ENCODE results near the gene POLN. TPM values are rescaled to one million over a fixed set of nuclear protein-coding genes. Genes with fewer than 3 reads are reported as not detected.

The POLN gene
- total and polyA plus RNA-seq, 8 donors = 2.7 to 5.7 (median 3.9) TPM

DNA sequence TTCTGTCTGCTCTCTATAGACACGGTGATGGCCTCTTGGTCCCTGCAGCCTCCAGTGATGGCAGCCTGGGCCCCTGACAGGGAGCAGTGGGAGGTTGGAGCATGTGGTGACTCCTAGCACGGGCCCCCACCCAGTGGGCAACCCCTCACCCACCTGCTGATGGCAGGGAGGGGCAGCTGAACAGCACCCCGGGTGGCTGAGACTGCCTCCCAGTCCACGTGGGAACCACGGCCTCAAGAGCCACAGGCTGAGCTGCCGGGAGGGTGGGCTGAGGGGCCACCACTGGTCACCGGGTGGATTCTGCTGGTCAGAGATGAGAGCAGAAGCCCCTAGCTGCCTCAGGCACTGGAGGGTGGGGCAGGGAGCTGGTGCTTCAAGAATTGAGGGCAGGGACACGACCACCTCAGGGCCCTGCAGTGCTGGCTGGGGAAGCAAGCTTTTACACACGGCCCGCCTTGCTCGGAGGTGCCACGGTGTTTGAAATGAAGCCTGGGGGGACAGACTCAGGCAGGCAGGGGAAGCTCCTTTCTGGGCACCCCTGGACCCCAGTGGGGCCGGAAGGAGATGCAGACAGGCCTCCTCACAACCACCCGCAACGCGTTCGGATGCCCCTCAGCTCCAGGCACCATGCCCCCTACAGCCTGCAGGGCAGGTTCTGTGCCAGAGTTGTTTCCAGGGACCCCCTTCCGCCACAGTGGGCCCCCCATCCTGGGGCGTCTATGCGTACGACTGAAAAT is 6.3 kb upstream of the POLN start:
- ATAC-seq (no peak), DNase-seq (peak in 1 of 4 donors; percentile 65)
- intact Hi-C loops (cut with DNase I) = no loop called here
- Histone ChIP-seq H3K9me3 (no peaks in the 10 kb centered on the region), H3K27me3 (no peaks in the 10 kb centered on the region), H3K4me3 (no peak overlapping the region), H3K27ac (no peak overlapping the region), H3K36me3 (peaks cover 0 to 61% of the 10 kb centered on the region in 2 donors), H3K4me1 (peaks cover 6 to 20% of the 10 kb centered on the region in 2 donors)
- TF ChIP-seq, protein P1, sequence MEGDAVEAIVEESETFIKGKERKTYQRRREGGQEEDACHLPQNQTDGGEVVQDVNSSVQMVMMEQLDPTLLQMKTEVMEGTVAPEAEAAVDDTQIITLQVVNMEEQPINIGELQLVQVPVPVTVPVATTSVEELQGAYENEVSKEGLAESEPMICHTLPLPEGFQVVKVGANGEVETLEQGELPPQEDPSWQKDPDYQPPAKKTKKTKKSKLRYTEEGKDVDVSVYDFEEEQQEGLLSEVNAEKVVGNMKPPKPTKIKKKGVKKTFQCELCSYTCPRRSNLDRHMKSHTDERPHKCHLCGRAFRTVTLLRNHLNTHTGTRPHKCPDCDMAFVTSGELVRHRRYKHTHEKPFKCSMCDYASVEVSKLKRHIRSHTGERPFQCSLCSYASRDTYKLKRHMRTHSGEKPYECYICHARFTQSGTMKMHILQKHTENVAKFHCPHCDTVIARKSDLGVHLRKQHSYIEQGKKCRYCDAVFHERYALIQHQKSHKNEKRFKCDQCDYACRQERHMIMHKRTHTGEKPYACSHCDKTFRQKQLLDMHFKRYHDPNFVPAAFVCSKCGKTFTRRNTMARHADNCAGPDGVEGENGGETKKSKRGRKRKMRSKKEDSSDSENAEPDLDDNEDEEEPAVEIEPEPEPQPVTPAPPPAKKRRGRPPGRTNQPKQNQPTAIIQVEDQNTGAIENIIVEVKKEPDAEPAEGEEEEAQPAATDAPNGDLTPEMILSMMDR (IDR thresholded peaks at IDR 0.05) = no peak

DNA sequence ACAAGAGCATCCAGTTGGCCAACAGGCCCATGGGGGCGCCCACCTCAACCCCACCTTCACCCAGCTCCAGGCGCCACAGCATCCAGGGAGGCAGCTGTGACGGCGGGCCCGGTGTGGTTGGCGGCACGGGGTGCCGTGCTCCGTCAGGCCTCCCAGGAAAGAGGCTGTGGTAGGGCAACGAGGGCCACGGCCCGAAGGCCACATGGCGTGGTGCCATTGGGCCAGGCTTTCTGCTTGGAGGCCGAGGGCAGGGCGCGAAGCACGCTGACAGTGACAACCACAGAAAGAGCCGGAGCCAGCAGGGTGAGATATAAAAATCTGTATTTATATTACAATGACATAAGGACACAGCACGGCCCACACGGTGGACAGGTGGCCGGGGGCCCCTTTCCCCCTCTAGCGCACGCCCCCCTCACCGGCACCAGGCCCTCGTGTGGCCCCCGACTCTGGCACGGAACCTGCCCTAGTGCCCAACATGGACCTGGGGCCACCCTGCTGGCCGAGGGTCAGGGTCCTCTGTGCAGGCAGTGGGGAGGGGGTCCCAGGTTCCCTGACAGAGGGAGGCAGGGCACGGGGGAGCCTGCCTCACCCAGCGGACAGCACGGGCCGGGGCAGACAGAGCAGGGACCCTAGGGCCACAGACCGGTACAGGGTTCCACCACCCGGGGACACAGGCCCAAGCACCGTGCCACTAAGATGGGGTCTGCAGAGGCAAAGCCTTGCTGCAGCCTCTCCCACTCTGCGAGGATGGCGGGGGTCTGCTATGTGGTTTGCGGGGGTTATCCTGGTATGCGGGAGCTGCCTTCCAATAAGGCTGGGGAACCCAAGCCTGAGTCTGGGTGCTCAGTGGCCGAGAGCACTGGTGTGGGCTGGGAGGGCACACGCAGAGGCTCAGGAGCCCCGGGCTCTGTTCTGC is 5.5 kb upstream of the POLN start:
- Histone ChIP-seq H3K4me3 (no peak overlapping the region), H3K27me3 (no peaks in the 10 kb centered on the region), H3K9me3 (no peaks in the 10 kb centered on the region), H3K4me1 (peaks cover 6 to 25% of the 10 kb centered on the region in 2 donors), H3K27ac (no peak overlapping the region), H3K36me3 (peaks cover 0 to 52% of the 10 kb centered on the region in 2 donors)
- intact Hi-C loops (cut with DNase I) = no loop called here
- TF ChIP-seq, protein P1 (IDR thresholded peaks at IDR 0.05) = no peak
- DNase-seq = peak in 1 of 4 donors; percentile 71
- ATAC-seq = no peak

DNA sequence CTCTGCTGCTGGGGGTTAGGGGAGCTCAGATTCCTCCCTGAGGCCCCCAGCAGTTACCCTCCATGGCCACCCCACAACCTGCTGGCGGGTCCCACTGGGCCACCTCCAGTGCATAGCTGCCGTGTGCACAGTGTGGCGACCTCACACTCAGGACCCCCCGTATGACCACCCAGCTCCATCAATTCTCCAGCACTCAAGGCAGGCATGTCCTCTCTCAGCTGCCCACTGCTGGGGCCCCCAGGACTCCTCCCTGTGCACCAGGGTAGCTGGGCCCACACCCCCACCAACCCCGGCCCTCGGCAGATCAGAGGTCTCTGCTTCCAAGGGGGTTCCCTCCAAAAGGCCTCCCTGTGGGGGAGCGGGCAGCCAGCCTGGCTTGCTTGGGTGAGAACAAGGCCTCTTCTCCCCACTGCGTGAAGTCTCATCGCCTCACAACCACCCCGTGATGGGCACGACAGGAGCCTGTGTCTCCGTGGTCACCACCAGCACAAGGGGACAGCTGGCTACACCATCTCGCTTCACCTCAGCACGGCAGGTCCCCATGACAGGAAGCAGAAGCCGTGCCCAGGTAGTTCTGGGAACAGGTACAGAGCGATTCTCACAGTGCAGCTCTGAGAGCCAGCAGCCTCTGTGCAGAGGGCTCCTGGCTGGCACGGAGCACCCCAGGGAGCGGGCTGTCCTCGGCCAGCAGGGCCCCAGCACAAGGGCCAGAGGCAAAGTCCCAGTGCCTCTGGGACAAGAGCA is 4.6 kb upstream of the POLN start:
- peaks cover 6 to 27% of the 10 kb centered on the region in 2 donors for H3K4me1 ChIP-seq
- H3K9me3 ChIP-seq = no peaks in the 10 kb centered on the region
- TF ChIP-seq, protein P1 (IDR thresholded peaks at IDR 0.05) = no peak
- peaks cover 0 to 44% of the 10 kb centered on the region in 2 donors for H3K36me3 ChIP-seq
- intact Hi-C loops (cut with DNase I) = no loop called here
- no peaks in the 10 kb centered on the region for H3K27me3 ChIP-seq
- ATAC-seq (no peak), DNase-seq (peak in 1 of 4 donors; percentile 50)
- no peak overlapping the region for H3K4me3 ChIP-seq
- H3K27ac ChIP-seq = no peak overlapping the region

- no peak overlapping the region for H3K4me3 ChIP-seq
- TF ChIP-seq, protein P1 (IDR thresholded peaks at IDR 0.05) = no peak
- DNase-seq (no peak), ATAC-seq (no peak)
- no peaks in the 10 kb centered on the region for H3K9me3 ChIP-seq
- peak overlapping the region; percentile 14 to 70 for H3K27ac ChIP-seq
- peaks cover 8 to 33% of the 10 kb centered on the region in 2 donors for H3K4me1 ChIP-seq
- intact Hi-C loops (cut with DNase I) = no loop called here
- peaks cover 0 to 37% of the 10 kb centered on the region in 2 donors for H3K36me3 ChIP-seq
- H3K27me3 ChIP-seq = no peaks in the 10 kb centered on the region
These were observed 3.9 kb upstream of the POLN start for GRCh38 chr4:2245787-2246275.

Data from left lung (tissue), 10 donors.